IPS-NIHi11 (cell line): ENCODE results near the gene SSX2IP.
"Not testable (repeated sequence)": the region's sequence is repeated elsewhere in the genome, so short reads cannot be mapped to it uniquely, and the experiment has no call there.

Experiments used
- DNase-seq: peaks from one replicate; pipeline ENCODE4 v3.0.0; 2012; ENCODE audit warnings: mixed read lengths, low spot score

SSX2IP gene

GRCh38 chr1:84615790-84616189, 74.5 kb downstream of the SSX2IP start:
- no peak for DNase-seq

DNA sequence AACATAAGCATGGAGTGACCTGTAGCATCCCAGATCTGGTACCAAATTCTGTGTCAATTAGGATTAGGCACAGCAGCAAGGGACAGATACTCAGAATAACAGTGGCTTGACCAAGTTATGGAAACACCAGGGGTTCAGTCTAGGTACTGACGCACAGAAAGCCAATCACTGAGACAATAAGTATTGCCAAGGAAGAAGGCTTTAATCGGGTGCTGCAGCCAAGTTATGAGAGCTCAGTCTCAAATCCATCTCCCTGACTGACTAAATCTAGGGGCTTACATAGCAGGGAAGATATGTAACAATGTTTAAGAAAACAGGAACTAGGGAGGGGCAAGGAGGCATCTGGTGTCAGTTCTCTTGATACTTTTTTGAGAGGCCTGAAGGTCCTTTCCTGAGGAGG, 76.4 kb downstream of the SSX2IP start:
- no peak for DNase-seq

DNA sequence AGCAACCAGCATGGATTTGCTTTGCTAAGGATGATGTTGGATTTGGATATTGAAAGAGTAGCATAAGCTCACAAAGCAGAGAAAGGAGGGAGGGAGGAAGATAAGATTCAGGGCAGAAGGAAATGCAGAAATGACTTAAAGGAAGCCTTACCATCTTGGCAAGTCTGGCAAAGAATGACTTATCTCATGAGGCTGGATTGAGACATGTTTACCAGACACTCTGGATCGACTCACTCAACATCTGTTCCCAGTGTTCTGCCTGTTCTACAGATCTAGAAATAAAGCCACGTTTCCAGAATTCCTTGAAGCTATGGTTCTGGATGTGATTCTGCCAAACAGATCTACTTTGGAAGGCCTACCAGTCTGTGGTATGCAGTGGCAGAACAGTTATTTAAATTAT, 77.2 kb downstream of the SSX2IP start:
- DNase-seq = no peak

- DNase-seq = no peak
Observed at GRCh38 chr1:84611796-84612195, 78.5 kb downstream of the SSX2IP start.

GRCh38 chr1:84611091-84611490, 79.2 kb downstream of the SSX2IP start:
- no peak for DNase-seq

DNA sequence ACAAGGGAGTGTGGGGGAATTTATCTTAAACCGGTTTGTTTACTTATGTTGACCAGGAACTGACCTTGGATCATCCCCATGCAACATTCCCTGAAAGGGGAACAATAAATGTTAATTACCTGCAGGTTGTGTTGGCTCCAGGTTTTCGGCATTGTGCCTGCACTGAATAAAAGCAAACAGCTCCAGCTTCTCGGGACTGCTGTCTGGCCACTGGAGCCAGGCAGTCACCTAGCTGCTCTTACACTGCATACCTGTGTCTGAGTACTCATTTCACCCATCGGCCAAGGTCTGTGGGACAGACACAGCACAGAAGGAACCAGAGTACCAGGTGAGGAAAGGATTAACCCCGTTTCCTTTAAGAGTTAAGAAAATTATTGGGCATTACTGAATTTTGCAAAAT, 83.3 kb downstream of the SSX2IP start:
- DNase-seq = no peak

DNA sequence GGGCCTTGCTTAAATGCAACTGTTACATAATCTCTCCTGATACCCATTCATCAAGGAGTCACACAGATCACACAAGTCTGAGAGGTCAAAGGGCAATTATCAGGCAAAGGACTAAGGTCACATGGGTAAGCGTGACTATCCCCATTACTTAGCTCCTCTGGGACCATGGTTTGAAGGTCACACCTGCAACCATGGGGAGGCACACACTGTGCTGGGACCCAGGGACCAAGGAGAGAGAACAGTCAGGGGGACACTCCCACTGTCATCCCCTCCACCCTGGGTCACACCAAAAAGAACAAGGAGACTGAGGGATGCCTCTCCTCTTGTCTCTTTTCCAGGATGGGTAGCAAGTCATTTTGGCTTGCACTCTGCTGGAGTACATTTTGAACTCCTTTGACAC, 85.1 kb downstream of the SSX2IP start:
- no peak for DNase-seq

- no peak for DNase-seq
Observed at GRCh38 chr1:84603941-84604830, 86.1 kb downstream of the SSX2IP start.

DNA sequence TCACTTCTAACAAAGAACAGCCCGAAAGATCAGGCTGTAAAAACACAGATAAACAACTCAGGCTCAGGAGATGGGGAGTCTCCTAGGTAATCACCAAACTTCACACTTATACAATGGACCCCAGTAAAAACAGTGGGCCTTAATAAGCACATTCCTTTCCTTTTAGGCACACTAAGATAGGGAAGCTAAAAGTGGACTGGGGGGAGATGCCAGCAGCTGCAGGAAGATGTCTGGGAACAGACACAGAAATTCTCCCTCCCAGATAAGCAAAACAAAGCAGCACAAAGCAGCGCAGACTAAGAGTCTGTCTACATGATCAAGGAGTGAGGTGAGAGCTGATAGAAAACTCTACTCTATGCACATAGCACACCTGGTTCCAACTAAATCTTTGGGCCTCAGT, 87.0 kb downstream of the SSX2IP start:
- DNase-seq = no peak

GRCh38 chr1:84600796-84601195, 89.5 kb downstream of the SSX2IP start:
- no peak for DNase-seq

- no peak for DNase-seq
Observed at GRCh38 chr1:84598846-84599741, 91.2 kb downstream of the SSX2IP start.

- DNase-seq = no peak
Observed at GRCh38 chr1:84598418-84598817, 91.8 kb downstream of the SSX2IP start.

GRCh38 chr1:84597011-84597410, 93.2 kb downstream of the SSX2IP start:
- DNase-seq = no peak

DNA sequence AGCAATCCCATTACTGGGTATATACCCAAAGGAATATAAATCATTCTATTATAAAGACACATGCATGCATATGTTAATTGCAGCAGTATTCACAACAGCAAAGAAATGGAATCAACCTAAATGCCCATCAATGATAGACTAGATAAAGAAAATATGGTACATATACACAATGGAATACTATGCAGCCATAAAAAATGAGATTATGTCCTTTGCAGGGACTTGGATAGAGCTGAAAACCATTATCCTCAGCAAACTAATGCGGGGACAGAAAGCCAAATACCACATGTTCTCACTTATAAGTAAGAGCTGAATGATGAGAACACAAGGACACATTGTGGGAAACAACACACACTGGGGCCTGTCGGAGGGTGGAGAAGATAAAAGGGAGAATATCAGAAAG, 95.3 kb downstream of the SSX2IP start:
- not testable (repeated sequence) for DNase-seq
